ENCODE results near the gene SMARCD3.

GRCh38 chr7:151208253-151208862 lies 40.1 kb downstream of the SMARCD3 start:
- TF ChIP-seq CTCF (conservative IDR thresholded peaks at IDR 0.05) (no peak), ZFX (IDR thresholded peaks at IDR 0.05) (no peak)

Data from C4-2B (cell line).